ENCODE data around the gene PARD3.

PARD3 gene

DNA sequence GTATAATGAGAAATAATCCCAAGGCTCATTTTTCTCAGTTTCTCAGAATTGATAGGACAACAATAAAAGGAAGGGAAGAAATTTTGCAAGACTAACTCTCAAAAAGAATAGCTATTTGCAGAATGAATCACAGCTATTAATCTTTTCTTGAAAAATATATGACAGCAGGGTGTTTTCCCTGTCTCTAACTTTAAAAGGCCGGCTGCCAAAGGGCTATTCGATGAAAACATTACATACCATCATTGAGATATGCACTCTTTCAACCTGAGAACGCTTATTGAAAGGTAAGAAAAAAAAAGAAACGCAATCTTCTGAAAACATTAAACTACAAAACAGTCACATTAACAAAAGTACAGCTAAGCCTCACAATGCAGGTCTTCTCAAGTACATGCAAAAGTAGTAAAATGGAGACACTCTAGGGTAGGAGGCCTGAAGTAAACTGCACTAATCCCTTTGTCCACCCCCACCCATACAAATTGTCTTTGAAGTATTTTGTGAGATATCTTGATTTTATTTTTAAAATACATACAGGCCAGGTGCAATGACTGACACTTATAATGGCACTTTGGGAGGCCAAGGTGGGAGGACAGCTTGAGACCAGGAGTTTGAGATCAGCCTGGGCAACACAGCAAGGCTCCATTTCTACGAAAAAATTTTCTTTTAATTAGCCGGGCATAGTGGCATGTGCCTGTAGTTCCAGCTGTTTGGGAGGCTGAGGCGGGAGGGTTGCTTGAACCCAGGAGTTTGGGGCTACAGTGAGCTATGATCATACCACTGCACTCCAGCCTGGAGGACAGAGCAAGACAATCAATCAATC is 83.0 kb downstream of the PARD3 start:
- H3K27me3 ChIP-seq (ENCODE audit: insufficient read depth, low read length, poor library complexity), result no peaks in the 10 kb centered on the region
- H2AFZ ChIP-seq (ENCODE audit: low read depth, low read length), result no peak overlapping the region
- no peak overlapping the region for H3K9ac ChIP-seq (ENCODE audit: low read depth, low read length)
- no peaks in the 10 kb centered on the region for H3K9me3 ChIP-seq (ENCODE audit: insufficient read depth, low read length, severe bottlenecking)
- ATAC-seq (ENCODE audit: insufficient read depth, low read depth) (no peak), DNase-seq (no peak)
- H3K27ac ChIP-seq (ENCODE audit: low read length), result no peak overlapping the region
- no peak overlapping the region for H3K4me3 ChIP-seq (ENCODE audit: low read depth in 1 of 2, low read length in 2 of 2)
- H4K20me1 ChIP-seq (ENCODE audit: insufficient read depth, low read length), result peaks cover 57% of the 10 kb centered on the region
- TF ChIP-seq CTCF (IDR thresholded peaks at IDR 0.05; ENCODE audit: borderline replicate concordance, extremely low read depth, low read length, poor library complexity, severe bottlenecking), result no peak
- no peak for TF ChIP-seq EZH2 (IDR thresholded peaks at IDR 0.05; ENCODE audit: borderline replicate concordance, low read depth, low read length, severe bottlenecking)
- no peak overlapping the region for H3K4me2 ChIP-seq (ENCODE audit: insufficient read depth, low read length)
- no peaks in the 10 kb centered on the region for H3K4me1 ChIP-seq (ENCODE audit: insufficient read depth, low read length)
- no peaks in the 10 kb centered on the region for H3K36me3 ChIP-seq (ENCODE audit: insufficient read depth, low read length)
- H3K79me2 ChIP-seq (ENCODE audit: insufficient read depth, low read length), result peaks cover 89% of the 10 kb centered on the region

GRCh38 chr10:34731213-34731612 is 83.9 kb downstream of the PARD3 start:
- TF ChIP-seq CTCF (IDR thresholded peaks at IDR 0.05; ENCODE audit: borderline replicate concordance, extremely low read depth, low read length, poor library complexity, severe bottlenecking) (no peak), EZH2 (IDR thresholded peaks at IDR 0.05; ENCODE audit: borderline replicate concordance, low read depth, low read length, severe bottlenecking) (no peak)
- H3K9me3 ChIP-seq (ENCODE audit: insufficient read depth, low read length, severe bottlenecking), result no peaks in the 10 kb centered on the region
- H3K36me3 ChIP-seq (ENCODE audit: insufficient read depth, low read length), result no peaks in the 10 kb centered on the region
- H3K27me3 ChIP-seq (ENCODE audit: insufficient read depth, low read length, poor library complexity), result no peaks in the 10 kb centered on the region
- no peak overlapping the region for H3K27ac ChIP-seq (ENCODE audit: low read length)
- no peak overlapping the region for H3K4me2 ChIP-seq (ENCODE audit: insufficient read depth, low read length)
- H3K4me3 ChIP-seq (ENCODE audit: low read depth in 1 of 2, low read length in 2 of 2), result no peak overlapping the region
- H3K9ac ChIP-seq (ENCODE audit: low read depth, low read length), result no peak overlapping the region
- DNase-seq, result no peak
- H2AFZ ChIP-seq (ENCODE audit: low read depth, low read length), result no peak overlapping the region
- H4K20me1 ChIP-seq (ENCODE audit: insufficient read depth, low read length), result peaks cover 57% of the 10 kb centered on the region
- no peaks in the 10 kb centered on the region for H3K4me1 ChIP-seq (ENCODE audit: insufficient read depth, low read length)
- no peak for ATAC-seq (ENCODE audit: insufficient read depth, low read depth)
- peaks cover 90% of the 10 kb centered on the region for H3K79me2 ChIP-seq (ENCODE audit: insufficient read depth, low read length)

DNA sequence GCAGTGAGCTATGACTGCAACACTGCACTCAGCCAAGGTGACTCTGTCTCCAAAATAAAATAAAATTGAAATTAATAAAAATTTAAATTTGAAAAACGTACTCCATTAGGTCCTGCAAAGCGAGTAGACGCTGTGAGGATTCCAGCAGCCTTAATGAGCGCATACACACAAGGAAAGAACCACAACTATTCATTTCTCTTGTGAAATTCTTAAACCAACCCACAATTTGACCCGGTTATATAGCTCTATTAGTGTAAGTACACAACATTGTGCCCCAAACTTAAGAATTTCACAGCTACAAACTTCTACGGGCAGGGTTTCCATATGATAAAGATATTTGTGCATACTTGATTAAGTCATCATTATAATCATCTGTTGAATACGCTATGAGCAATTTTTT is 84.4 kb downstream of the PARD3 start:
- Histone ChIP-seq H3K4me1 (ENCODE audit: insufficient read depth, low read length) (no peaks in the 10 kb centered on the region), H2AFZ (ENCODE audit: low read depth, low read length) (no peak overlapping the region), H3K79me2 (ENCODE audit: insufficient read depth, low read length) (peaks cover 94% of the 10 kb centered on the region), H3K27ac (ENCODE audit: low read length) (no peak overlapping the region), H3K9ac (ENCODE audit: low read depth, low read length) (no peak overlapping the region), H3K4me3 (ENCODE audit: low read depth in 1 of 2, low read length in 2 of 2) (no peak overlapping the region), H4K20me1 (ENCODE audit: insufficient read depth, low read length) (peaks cover 60% of the 10 kb centered on the region), H3K36me3 (ENCODE audit: insufficient read depth, low read length) (no peaks in the 10 kb centered on the region), H3K4me2 (ENCODE audit: insufficient read depth, low read length) (no peak overlapping the region), H3K27me3 (ENCODE audit: insufficient read depth, low read length, poor library complexity) (no peaks in the 10 kb centered on the region), H3K9me3 (ENCODE audit: insufficient read depth, low read length, severe bottlenecking) (no peaks in the 10 kb centered on the region)
- ATAC-seq (ENCODE audit: insufficient read depth, low read depth) (no peak), DNase-seq (no peak)
- no peak for TF ChIP-seq EZH2 (IDR thresholded peaks at IDR 0.05; ENCODE audit: borderline replicate concordance, low read depth, low read length, severe bottlenecking)
- TF ChIP-seq CTCF (IDR thresholded peaks at IDR 0.05; ENCODE audit: borderline replicate concordance, extremely low read depth, low read length, poor library complexity, severe bottlenecking), result no peak
